Activated T-cell treated with anti-CD3 and anti-CD28 coated beads, Interleukin-2, amount 50 U/mL, for 4 hours (primary cell): Measurements from ENCODE around the gene GNG2. TPM values are rescaled to one million over a fixed set of nuclear protein-coding genes. Genes with fewer than 3 reads are reported as not detected.
"Not testable (repeated sequence)": the region's sequence is repeated elsewhere in the genome, so short reads cannot be mapped to it uniquely, and the experiment has no call there.

Source experiments
- ATAC-seq, 2 donors: fragments of 200-7000 bp; cut with Tn5 transposase; one replicate each; pipeline ENCODE4 v1.10.0; 2021
- DNase-seq: peaks from one replicate; pipeline ENCODE4 v3.0.0-alpha.2; 2020
- H3K27me3 Mint-ChIP-seq: one replicate; pipeline ENCODE4 v1.8.0; 2021; ENCODE audit warnings: low read depth, mixed read lengths
- H3K36me3 Mint-ChIP-seq: one replicate; pipeline ENCODE4 v1.8.0; 2022; ENCODE audit warnings: mixed read lengths; ENCODE audit not compliant: insufficient read depth
- H3K4me1 Mint-ChIP-seq: one replicate; pipeline ENCODE4 v1.8.0; 2021; ENCODE audit warnings: low read depth, mixed read lengths
- H3K4me3 Mint-ChIP-seq: one replicate; pipeline ENCODE4 v1.8.0; 2021; ENCODE audit warnings: mild to moderate bottlenecking, moderate library complexity, mixed read lengths
- H3K9me3 Mint-ChIP-seq: one replicate; pipeline ENCODE4 v1.8.0; 2021; ENCODE audit warnings: mixed read lengths
- total RNA-seq, 3 donors: library from RNA; stranded (reverse); gene quantifications; one replicate each; pipeline ENCODE4 v1.2.1, GENCODE V29; 2021

The GNG2 gene
- total RNA-seq, 3 donors from 2014 or later = 28.4 to 47.3 (median 42.9) TPM

DNA sequence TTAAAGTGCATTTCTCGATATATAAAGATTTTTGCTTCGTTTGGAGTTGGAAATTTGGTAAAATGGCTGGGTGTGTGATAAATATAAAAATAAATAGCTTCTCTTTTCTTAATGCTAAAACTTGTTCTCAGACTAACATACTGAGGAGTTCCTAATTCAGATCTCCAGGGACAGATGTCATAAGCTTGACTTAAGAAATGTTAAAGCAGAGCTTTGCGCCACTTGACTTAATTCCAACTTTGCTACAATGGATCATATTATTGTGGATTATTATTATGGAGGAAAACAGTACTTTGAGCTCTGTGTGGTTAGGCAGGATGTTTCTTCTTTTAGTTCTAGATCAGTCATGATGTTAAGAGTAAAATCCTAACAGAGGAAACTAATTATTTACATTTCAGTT lies 33.8 kb downstream of the GNG2 start:
- Mint-ChIP-seq H3K36me3 (peaks cover 44% of the 10 kb centered on the region), H3K4me3 (no peak overlapping the region), H3K9me3 (peaks cover 4% of the 10 kb centered on the region), H3K4me1 (peaks cover 78% of the 10 kb centered on the region), H3K27me3 (no peaks in the 10 kb centered on the region)
- DNase-seq = no peak
- ATAC-seq = no peak

DNA sequence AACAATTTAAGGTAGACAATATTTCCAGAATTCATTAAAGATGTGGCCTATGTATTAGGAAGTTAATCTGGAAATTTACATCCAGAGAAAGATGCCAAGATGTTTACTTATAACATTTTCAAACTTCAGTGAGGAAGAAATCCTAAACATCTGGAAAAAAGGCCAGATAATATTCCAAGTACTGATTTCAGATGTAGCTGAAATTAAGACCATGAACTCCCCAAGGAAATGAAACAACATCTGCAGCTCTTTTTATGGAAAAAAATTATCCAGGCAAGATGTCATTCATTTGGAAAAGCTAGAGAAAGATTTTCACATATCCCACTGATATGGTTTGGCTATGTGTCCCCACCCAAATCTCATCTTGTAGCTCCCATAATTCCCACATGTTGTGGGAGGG lies 35.0 kb downstream of the GNG2 start:
- Mint-ChIP-seq H3K27me3 (no peaks in the 10 kb centered on the region), H3K4me1 (peaks cover 78% of the 10 kb centered on the region), H3K4me3 (no peak overlapping the region), H3K36me3 (peaks cover 47% of the 10 kb centered on the region), H3K9me3 (peaks cover 4% of the 10 kb centered on the region)
- DNase-seq (no peak), ATAC-seq (no peak)

DNA sequence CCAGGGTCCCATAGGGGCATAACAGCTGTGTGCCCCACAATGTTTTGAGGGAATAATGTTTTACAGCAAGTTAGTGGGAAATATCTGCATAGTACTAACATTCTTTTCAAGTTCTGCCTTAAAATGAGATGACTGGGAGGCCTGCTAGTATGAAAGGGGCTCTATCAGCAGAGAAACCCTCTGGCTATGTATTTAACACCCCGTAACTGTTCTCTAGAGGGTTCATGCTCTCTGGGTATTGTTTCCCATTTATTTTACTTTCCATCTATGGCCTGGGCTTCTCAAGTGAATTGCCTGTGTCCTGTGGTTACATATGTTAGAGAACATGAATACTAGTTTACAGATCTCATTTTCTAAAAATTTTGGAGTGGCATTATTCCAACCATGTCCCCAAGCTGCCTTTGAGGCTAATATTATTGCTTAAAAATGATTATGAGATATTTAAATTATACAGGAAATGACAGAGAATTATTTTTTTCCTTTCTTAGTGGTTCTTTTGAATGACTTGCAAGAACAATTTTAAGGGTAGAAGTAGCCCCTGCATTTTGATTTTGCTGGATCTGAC lies 37.5 kb downstream of the GNG2 start:
- Mint-ChIP-seq H3K4me3 (no peak overlapping the region), H3K27me3 (no peaks in the 10 kb centered on the region), H3K4me1 (peaks cover 69% of the 10 kb centered on the region), H3K36me3 (peaks cover 39% of the 10 kb centered on the region), H3K9me3 (peaks cover 4% of the 10 kb centered on the region)
- DNase-seq (no peak), ATAC-seq (no peak)

DNA sequence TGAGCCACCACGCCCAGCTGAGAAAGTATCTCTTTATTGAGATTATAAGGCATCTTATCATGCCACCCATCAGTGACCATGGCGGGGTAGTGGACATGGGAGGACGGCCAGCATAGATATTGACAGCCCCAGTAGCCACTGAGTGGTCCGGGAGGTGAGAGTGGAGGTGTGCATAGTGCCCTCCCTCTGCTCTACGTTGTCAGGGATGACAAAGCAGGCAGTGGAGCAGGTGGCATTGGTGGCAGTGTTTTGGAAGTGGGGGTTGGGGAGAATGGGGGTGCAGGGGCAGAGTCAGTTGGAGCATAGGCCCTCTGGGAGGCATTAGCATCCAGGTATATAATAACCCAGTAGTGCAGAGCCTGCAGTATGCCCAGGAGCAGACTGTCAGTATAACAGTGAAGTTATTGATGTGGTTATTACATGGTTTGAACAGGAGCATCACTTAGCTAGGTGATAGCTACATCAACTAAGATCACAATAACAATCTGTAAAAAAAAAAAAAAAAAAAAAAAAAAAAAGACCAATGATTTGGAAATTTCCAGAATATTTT lies 41.1 kb downstream of the GNG2 start:
- DNase-seq (no peak), ATAC-seq (peak in 1 of 2 donors; percentile 46)
- Mint-ChIP-seq H3K4me1 (peaks cover 69% of the 10 kb centered on the region), H3K27me3 (no peaks in the 10 kb centered on the region), H3K9me3 (peaks cover 5% of the 10 kb centered on the region), H3K4me3 (no peak overlapping the region), H3K36me3 (peaks cover 44% of the 10 kb centered on the region)

DNA sequence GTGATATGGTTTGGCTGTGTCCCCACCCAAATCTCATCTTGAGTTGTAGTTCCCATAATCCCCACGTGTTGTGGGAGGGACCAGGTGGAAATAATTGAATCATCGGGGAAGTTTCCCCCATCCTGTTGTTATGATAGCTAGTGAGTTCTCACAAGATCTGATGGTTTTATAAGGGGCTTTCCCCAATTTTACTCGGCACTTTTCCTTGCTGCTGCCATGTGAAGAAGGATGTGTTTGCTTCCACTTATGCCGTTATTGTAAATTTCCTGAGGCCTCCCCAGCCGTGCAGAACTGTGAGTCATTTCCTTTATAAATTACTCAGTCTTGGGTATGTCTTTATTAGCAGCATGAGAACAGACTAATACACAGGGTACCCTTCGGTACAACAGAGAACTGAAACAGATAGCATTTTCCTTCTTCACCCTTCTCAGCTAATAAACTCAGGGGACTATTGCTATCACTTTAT lies 45.3 kb downstream of the GNG2 start:
- Mint-ChIP-seq H3K36me3 (peaks cover 35% of the 10 kb centered on the region), H3K4me3 (peak overlapping the region; percentile 58), H3K4me1 (peaks cover 55% of the 10 kb centered on the region)
- peak; percentile 94 to 95 for ATAC-seq
- H3K9me3 Mint-ChIP-seq, H3K27me3 Mint-ChIP-seq: not testable (repeated sequence)
- DNase-seq = peak; percentile 42

DNA sequence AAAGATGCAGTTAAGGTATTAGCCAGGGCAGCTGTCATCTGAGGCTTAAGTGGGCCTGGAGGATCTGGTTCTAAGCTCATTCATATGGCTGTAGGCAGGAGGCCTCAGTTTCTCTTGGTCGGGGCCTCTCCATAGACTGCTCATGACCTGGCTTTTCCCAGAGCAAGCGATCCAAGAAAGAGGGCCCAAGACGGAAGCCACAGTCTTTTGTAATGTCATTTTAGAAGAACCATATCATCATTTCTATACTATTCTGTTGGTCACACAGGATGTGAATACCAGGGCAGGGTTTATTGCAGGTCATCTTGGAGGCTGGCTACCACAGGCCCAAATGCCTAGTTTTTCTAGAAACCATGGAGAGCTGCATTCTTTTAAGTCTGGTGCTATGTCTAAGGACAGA lies 47.7 kb downstream of the GNG2 start:
- peaks cover 34% of the 10 kb centered on the region for H3K36me3 Mint-ChIP-seq
- ATAC-seq (no peak), DNase-seq (no peak)
- H3K9me3 Mint-ChIP-seq = peaks cover 5% of the 10 kb centered on the region
- H3K27me3 Mint-ChIP-seq = no peaks in the 10 kb centered on the region
- H3K4me3 Mint-ChIP-seq = no peak overlapping the region
- H3K4me1 Mint-ChIP-seq = peaks cover 63% of the 10 kb centered on the region

DNA sequence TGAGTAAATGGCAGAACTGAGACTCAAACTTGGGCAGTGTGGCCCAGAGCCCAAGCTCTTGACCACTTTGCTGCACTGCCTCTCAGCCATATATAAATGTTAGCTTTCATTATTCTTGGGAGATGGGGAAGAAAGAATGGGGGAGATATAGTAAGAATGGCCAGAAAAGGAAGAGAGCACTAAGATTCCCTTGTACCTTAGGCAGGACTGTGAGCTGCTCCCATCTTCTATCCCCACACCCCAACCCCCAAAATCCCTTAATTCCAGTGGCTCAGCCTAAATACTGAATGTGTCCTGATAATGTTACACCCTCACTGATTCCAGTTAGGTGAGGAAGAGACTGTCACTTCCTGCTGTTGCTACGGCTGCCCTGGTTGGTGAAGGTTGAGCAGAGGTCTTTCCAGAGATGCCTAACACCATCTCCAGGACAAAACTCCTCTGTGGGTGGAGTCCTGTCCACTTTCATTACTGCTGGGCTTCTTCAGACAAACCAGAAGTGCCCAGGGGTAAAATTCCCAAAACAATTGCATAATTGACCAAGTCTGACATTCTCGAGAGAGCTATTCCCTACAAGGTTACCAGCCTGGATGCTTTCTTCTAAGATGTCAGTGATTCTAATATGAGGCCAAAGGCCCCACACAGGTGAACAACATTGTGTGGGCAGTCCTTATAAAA lies 51.8 kb downstream of the GNG2 start:
- no peak for DNase-seq
- Mint-ChIP-seq H3K9me3 (no peaks in the 10 kb centered on the region), H3K4me1 (peaks cover 81% of the 10 kb centered on the region), H3K27me3 (no peaks in the 10 kb centered on the region), H3K36me3 (peaks cover 35% of the 10 kb centered on the region), H3K4me3 (no peak overlapping the region)
- ATAC-seq = no peak

DNA sequence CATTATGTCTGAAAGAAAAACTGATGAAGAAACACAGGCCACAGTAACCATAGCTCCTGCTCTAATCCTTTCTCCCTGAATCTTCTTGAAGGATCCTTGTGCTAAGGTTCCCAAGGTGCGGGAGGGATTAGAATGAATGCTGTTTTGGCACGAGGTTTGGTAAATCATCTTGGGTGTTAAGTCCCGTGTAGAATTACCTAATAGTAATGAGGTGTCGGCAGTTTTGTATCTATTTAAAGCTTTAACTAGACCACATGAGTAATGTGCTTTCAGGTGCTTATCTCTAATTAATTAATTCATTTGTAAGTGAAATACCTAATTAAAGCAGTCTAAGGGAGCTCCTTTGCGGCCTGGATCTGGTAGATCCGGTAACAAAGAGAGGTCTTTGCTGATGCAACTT lies 53.9 kb downstream of the GNG2 start:
- Mint-ChIP-seq H3K4me1 (peaks cover 71% of the 10 kb centered on the region), H3K36me3 (peaks cover 35% of the 10 kb centered on the region), H3K9me3 (no peaks in the 10 kb centered on the region), H3K4me3 (no peak overlapping the region), H3K27me3 (no peaks in the 10 kb centered on the region)
- ATAC-seq (no peak), DNase-seq (no peak)

DNA sequence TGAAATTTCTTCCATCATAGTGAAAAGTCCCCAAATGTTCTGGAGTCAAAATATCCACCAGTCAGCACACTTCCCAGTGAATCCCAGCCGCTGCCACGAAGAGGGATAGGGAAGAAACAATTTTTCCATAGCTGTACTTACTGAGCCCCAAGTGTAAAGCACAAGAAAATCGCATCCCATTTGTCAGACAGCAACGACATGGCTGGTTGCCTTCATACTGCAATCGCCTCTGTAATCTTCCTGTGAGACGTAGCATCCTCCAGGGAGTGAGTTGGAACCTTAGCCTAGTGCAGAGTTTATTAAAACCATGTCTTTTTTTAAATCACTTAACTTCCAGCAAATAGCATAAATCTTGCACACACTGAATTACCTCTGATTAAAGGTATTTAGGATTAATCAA lies 56.8 kb downstream of the GNG2 start:
- Mint-ChIP-seq H3K4me1 (peaks cover 66% of the 10 kb centered on the region), H3K36me3 (peaks cover 34% of the 10 kb centered on the region)

DNA sequence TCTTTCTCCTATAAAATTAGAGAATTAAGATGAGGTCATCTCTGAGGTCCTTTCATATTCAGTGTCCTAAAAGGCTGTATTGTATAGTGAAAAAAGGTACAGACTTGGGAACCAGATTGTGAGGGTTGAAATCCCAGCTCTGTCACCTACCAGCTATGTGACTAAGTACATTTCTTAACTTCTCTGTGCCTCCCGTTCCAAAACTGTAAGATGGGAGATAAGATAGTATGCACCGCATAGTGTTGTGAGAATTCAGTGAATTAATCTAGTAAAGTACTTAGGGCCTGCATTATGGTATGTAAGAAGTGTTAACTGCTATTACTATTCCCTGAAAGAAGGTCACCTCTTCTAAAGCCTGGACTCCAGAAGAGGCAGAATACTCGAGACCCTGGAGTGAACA lies 60.6 kb downstream of the GNG2 start:
- no peaks in the 10 kb centered on the region for H3K27me3 Mint-ChIP-seq
- DNase-seq (no peak), ATAC-seq (no peak)
- H3K9me3 Mint-ChIP-seq = no peaks in the 10 kb centered on the region
- no peak overlapping the region for H3K4me3 Mint-ChIP-seq
- peaks cover 55% of the 10 kb centered on the region for H3K4me1 Mint-ChIP-seq
- H3K36me3 Mint-ChIP-seq = peaks cover 32% of the 10 kb centered on the region

More for the DNA sequence above, 56.8 kb downstream of the GNG2 start:
- no peak overlapping the region for H3K4me3 Mint-ChIP-seq
- ATAC-seq (no peak), DNase-seq (no peak)
- no peaks in the 10 kb centered on the region for H3K27me3 Mint-ChIP-seq
- H3K9me3 Mint-ChIP-seq = no peaks in the 10 kb centered on the region

DNA sequence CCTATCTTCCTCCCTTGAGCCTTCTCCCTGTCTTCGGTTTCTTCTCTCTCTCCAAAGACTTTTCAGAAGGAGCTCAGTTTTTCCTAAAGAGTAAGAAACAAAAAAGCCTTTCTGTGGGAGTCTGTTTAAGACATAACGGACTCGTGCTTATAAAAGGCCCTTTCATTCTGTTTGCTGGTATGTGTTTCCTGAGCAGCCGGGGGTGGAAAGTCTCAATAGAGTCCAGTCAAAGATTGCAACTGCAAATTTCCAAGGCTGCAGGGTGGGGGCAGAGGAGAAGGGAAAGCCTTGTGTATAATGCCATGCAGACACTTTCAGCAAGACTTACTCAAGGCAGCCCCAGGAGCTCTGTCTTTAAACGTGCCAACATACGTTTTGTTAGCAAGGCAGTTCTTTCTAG lies 62.2 kb downstream of the GNG2 start:
- Mint-ChIP-seq H3K36me3 (peaks cover 30% of the 10 kb centered on the region), H3K27me3 (no peaks in the 10 kb centered on the region), H3K9me3 (no peaks in the 10 kb centered on the region), H3K4me3 (no peak overlapping the region), H3K4me1 (peaks cover 52% of the 10 kb centered on the region)
- ATAC-seq (no peak), DNase-seq (no peak)

DNA sequence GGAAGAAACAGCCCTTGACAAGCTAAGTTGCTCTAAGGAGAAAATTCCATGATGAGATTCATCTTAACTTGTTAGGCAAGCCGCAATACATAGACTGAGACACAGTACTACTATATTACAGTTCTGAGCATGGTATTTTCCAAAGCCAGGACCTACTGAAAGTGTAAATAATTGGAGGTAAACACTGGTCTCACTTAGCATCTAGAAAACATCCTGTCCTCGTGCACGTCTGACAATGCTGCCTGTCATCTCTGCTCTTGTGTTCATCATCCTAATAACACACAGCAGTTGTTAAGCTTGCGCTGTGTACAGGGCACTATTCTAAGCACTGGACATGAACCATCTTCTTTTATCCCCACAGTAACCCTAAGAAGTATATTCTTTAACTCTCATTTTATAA lies 64.2 kb downstream of the GNG2 start:
- DNase-seq (no peak), ATAC-seq (no peak)
- Mint-ChIP-seq H3K36me3 (peaks cover 31% of the 10 kb centered on the region), H3K4me1 (peaks cover 68% of the 10 kb centered on the region), H3K4me3 (no peak overlapping the region), H3K27me3 (no peaks in the 10 kb centered on the region), H3K9me3 (no peaks in the 10 kb centered on the region)

DNA sequence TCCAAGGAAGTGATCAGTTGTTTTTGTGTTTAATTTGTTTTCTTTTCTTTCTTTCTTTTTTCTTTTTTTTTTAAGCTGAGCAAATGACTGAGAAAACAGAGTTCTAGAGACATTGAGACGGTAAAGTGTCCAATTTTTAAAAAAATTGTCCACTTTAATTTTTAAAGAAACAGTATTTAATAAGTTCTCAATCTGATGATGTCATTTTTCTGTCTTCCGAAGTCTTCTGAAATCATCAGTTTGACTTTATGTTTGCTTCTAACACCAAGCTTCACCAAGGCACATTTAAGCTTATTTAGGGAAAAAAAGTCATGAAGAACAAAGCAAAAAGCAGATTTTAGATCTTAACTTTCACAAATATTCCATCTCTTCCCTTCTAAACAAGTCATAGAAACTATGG lies 65.6 kb downstream of the GNG2 start:
- DNase-seq (no peak), ATAC-seq (no peak)
- Mint-ChIP-seq H3K36me3 (peaks cover 29% of the 10 kb centered on the region), H3K4me1 (peaks cover 72% of the 10 kb centered on the region), H3K4me3 (no peak overlapping the region), H3K27me3 (no peaks in the 10 kb centered on the region), H3K9me3 (no peaks in the 10 kb centered on the region)

DNA sequence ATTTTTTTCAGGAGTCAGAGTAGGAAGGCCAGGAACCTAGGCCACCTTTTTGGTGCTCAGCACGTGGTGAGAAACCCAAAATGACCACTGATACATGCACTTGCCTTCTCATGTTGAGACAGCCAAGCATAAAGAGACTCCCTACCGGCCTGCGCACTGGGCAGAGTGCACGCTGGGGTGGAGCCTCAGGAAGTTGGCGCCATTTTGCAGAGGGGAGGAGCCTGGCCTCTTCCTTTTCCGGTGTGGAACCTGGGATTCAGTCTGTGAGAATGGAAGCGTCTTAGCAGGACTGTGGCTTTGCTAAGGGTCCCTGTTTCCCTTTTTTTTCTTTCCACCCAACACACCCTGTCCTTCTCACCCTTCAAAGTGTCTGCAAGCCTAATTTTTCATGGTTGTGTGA lies 66.0 kb downstream of the GNG2 start:
- no peaks in the 10 kb centered on the region for H3K9me3 Mint-ChIP-seq
- H3K36me3 Mint-ChIP-seq = peaks cover 33% of the 10 kb centered on the region
- H3K4me1 Mint-ChIP-seq = peaks cover 72% of the 10 kb centered on the region

DNA sequence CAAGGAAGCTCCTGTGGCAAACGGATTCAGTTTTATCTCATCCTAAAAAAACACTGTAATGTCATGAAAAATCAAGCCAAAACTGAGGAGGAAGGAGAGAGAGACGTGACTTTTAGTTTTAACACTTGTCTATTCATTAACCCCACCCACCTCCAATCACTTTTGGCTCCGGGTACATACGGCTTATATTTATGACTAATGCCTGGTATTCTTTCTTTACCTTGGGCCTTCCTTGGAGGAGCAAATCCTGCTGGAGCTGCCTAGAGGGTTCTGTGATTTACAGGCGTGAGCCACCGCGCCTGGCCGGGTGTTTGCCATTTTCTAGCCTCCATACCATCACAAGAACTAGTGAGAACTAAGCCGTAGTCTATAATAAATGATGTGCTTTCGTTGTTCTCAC lies 68.2 kb downstream of the GNG2 start:
- Mint-ChIP-seq H3K27me3 (no peaks in the 10 kb centered on the region), H3K36me3 (peaks cover 38% of the 10 kb centered on the region), H3K4me3 (no peak overlapping the region), H3K9me3 (no peaks in the 10 kb centered on the region), H3K4me1 (peaks cover 67% of the 10 kb centered on the region)
- no peak for DNase-seq
- no peak for ATAC-seq

More for the DNA sequence above, 66.0 kb downstream of the GNG2 start:
- H3K27me3 Mint-ChIP-seq = no peaks in the 10 kb centered on the region
- no peak overlapping the region for H3K4me3 Mint-ChIP-seq
- ATAC-seq (no peak), DNase-seq (no peak)
